Stimulated activated naive B cell treated with anti-CD40 and anti-IgM and Interleukin-4, amounts not matched to agents 10 μg/mL and 1 μg/mL and 100 μg/mL, for 72 hours (primary cell): Measurements from ENCODE around the gene VWA5A.

Experiments
- ATAC-seq, 2 donors: fragments of 150-1000 bp; cut with Tn5 transposase; replicated peaks; 2 replicates each; pipeline ENCODE4 v1.10.0; 2021; ENCODE audit warnings: moderate library complexity in 1 of 2
- DNase-seq: peaks from one replicate; pipeline ENCODE4 v3.0.0; 2021
- H3K27ac Mint-ChIP-seq: one replicate; pipeline ENCODE4 v1.8.0; 2022; ENCODE audit warnings: mild to moderate bottlenecking, mixed read lengths
- H3K27me3 Mint-ChIP-seq, 2 donors: one replicate each; pipeline ENCODE4 v1.8.0; 2022; ENCODE audit warnings: mixed read lengths in 2 of 2
- H3K36me3 Mint-ChIP-seq, 2 donors: one replicate each; pipeline ENCODE4 v1.8.0; 2022; ENCODE audit warnings: mixed read lengths in 2 of 2, mild to moderate bottlenecking in 1 of 2
- H3K4me1 Mint-ChIP-seq, 2 donors: one replicate each; pipeline ENCODE4 v1.8.0; 2022; ENCODE audit warnings: mixed read lengths in 2 of 2, mild to moderate bottlenecking in 1 of 2
- H3K4me3 Mint-ChIP-seq, 2 donors: one replicate each; pipeline ENCODE4 v1.8.0; 2022; ENCODE audit warnings: mild to moderate bottlenecking in 2 of 2, mixed read lengths in 2 of 2, moderate library complexity in 1 of 2
- H3K9me3 Mint-ChIP-seq, 2 donors: one replicate each; pipeline ENCODE4 v1.8.0; 2022; ENCODE audit warnings: mixed read lengths in 2 of 2, mild to moderate bottlenecking in 1 of 2

VWA5A gene

GRCh38 chr11:124114942-124115781 lies at the start of gene VWA5A:
TSS of gene VWA5A (plus strand) at chr11:124115450. CDS start at chr11:124117512, 2,062 bp downstream.
- peaks cover 5 to 20% of the 10 kb centered on the region in 2 donors for H3K4me1 Mint-ChIP-seq
- peaks cover 0 to 4% of the 10 kb centered on the region in 2 donors for H3K36me3 Mint-ChIP-seq
- peak within 1 kb of the TSS; percentile 79 for H3K4me3 Mint-ChIP-seq
- H3K27ac Mint-ChIP-seq: no peak within 1 kb of the TSS
- ATAC-seq (peak; percentile 100), DNase-seq (peak; percentile 61)
- no peaks in the 10 kb centered on the region for H3K9me3 Mint-ChIP-seq
- no peaks in the 10 kb centered on the region for H3K27me3 Mint-ChIP-seq

GRCh38 chr11:124068601-124069110 lies 46.6 kb upstream of the VWA5A start:
- Mint-ChIP-seq H3K36me3 (no peaks in the 10 kb centered on the region), H3K4me1 (peaks cover 12 to 32% of the 10 kb centered on the region in 2 donors), H3K9me3 (peaks cover 0 to 4% of the 10 kb centered on the region in 2 donors), H3K27ac (no peak overlapping the region), H3K27me3 (peaks cover 35 to 46% of the 10 kb centered on the region in 2 donors), H3K4me3 (no peak overlapping the region)
- ATAC-seq (no peak), DNase-seq (no peak)

- peak overlapping the region; percentile 49 to 63 for H3K4me3 Mint-ChIP-seq
Measured at GRCh38 chr11:124069429-124070401, 45.5 kb upstream of the VWA5A start.

GRCh38 chr11:124070915-124071622 lies 44.2 kb upstream of the VWA5A start:
- Mint-ChIP-seq H3K36me3 (no peaks in the 10 kb centered on the region), H3K27me3 (peaks cover 38 to 61% of the 10 kb centered on the region in 2 donors), H3K4me1 (peaks cover 12 to 39% of the 10 kb centered on the region in 2 donors), H3K4me3 (peak overlapping the region; percentile 46 to 65), H3K27ac (peak overlapping the region; percentile 85), H3K9me3 (no peaks in the 10 kb centered on the region)
- ATAC-seq (peak; percentile 93 to 95), DNase-seq (peak; percentile 28)

More at GRCh38 chr11:124069429-124070401, 45.5 kb upstream of the VWA5A start:
- peak overlapping the region; percentile 20 for H3K27ac Mint-ChIP-seq
- DNase-seq: peak; percentile 36
- H3K9me3 Mint-ChIP-seq: no peaks in the 10 kb centered on the region
- ATAC-seq: peak; percentile 77 to 79
- H3K27me3 Mint-ChIP-seq: peaks cover 38 to 49% of the 10 kb centered on the region in 2 donors
- no peaks in the 10 kb centered on the region for H3K36me3 Mint-ChIP-seq
- H3K4me1 Mint-ChIP-seq: peaks cover 12 to 32% of the 10 kb centered on the region in 2 donors

GRCh38 chr11:124071623-124071948 lies 43.7 kb upstream of the VWA5A start:
- ATAC-seq (no peak), DNase-seq (no peak)
- Mint-ChIP-seq H3K27ac (no peak overlapping the region), H3K27me3 (peaks cover 38 to 61% of the 10 kb centered on the region in 2 donors), H3K4me1 (peaks cover 15 to 44% of the 10 kb centered on the region in 2 donors), H3K9me3 (no peaks in the 10 kb centered on the region), H3K4me3 (peak overlapping the region in 1 of 2 donors; percentile 65), H3K36me3 (no peaks in the 10 kb centered on the region)

- Mint-ChIP-seq H3K4me3 (no peak overlapping the region), H3K27me3 (peaks cover 39 to 64% of the 10 kb centered on the region in 2 donors), H3K36me3 (no peaks in the 10 kb centered on the region), H3K4me1 (peaks cover 15 to 47% of the 10 kb centered on the region in 2 donors), H3K27ac (no peak overlapping the region), H3K9me3 (no peaks in the 10 kb centered on the region)
- DNase-seq (no peak), ATAC-seq (no peak)
Measured at GRCh38 chr11:124072147-124072546, 43.1 kb upstream of the VWA5A start.

GRCh38 chr11:124074554-124074953 lies 40.7 kb upstream of the VWA5A start:
- ATAC-seq (no peak), DNase-seq (no peak)
- Mint-ChIP-seq H3K4me1 (peaks cover 11 to 37% of the 10 kb centered on the region in 2 donors), H3K27ac (no peak overlapping the region), H3K4me3 (no peak overlapping the region), H3K27me3 (peaks cover 25 to 49% of the 10 kb centered on the region in 2 donors), H3K36me3 (no peaks in the 10 kb centered on the region), H3K9me3 (no peaks in the 10 kb centered on the region)

- Mint-ChIP-seq H3K27ac (no peak overlapping the region), H3K4me1 (peaks cover 8 to 28% of the 10 kb centered on the region in 2 donors), H3K4me3 (no peak overlapping the region), H3K27me3 (peaks cover 24 to 45% of the 10 kb centered on the region in 2 donors), H3K36me3 (no peaks in the 10 kb centered on the region), H3K9me3 (no peaks in the 10 kb centered on the region)
- no peak for ATAC-seq
- no peak for DNase-seq
Measured at GRCh38 chr11:124075492-124075840, 39.8 kb upstream of the VWA5A start.

GRCh38 chr11:124075841-124076651 lies 39.2 kb upstream of the VWA5A start:
- Mint-ChIP-seq H3K9me3 (no peaks in the 10 kb centered on the region), H3K27ac (peak overlapping the region; percentile 14)

GRCh38 chr11:124077266-124077665 lies 38.0 kb upstream of the VWA5A start:
- Mint-ChIP-seq H3K9me3 (no peaks in the 10 kb centered on the region), H3K36me3 (no peaks in the 10 kb centered on the region), H3K4me3 (no peak overlapping the region), H3K4me1 (peaks cover 3 to 15% of the 10 kb centered on the region in 2 donors), H3K27ac (no peak overlapping the region), H3K27me3 (peaks cover 29 to 51% of the 10 kb centered on the region in 2 donors)
- ATAC-seq: no peak
- no peak for DNase-seq

More at GRCh38 chr11:124075841-124076651, 39.2 kb upstream of the VWA5A start:
- Mint-ChIP-seq H3K4me3 (peak overlapping the region; percentile 68 to 81), H3K36me3 (no peaks in the 10 kb centered on the region), H3K4me1 (peaks cover 6 to 24% of the 10 kb centered on the region in 2 donors), H3K27me3 (peaks cover 25 to 46% of the 10 kb centered on the region in 2 donors)
- ATAC-seq: peak; percentile 70 to 76
- DNase-seq: peak; percentile 25

GRCh38 chr11:124078591-124078990 lies 36.7 kb upstream of the VWA5A start:
- Mint-ChIP-seq H3K9me3 (no peaks in the 10 kb centered on the region), H3K36me3 (no peaks in the 10 kb centered on the region), H3K4me3 (no peak overlapping the region), H3K27ac (no peak overlapping the region), H3K27me3 (peaks cover 24 to 51% of the 10 kb centered on the region in 2 donors), H3K4me1 (peaks cover 3 to 15% of the 10 kb centered on the region in 2 donors)
- DNase-seq (no peak), ATAC-seq (no peak)

- no peaks in the 10 kb centered on the region for H3K36me3 Mint-ChIP-seq
- ATAC-seq (no peak), DNase-seq (no peak)
- H3K9me3 Mint-ChIP-seq: no peaks in the 10 kb centered on the region
- no peak overlapping the region for H3K4me3 Mint-ChIP-seq
- H3K27me3 Mint-ChIP-seq: peaks cover 19 to 51% of the 10 kb centered on the region in 2 donors
- H3K27ac Mint-ChIP-seq: no peak overlapping the region
- peaks cover 3 to 15% of the 10 kb centered on the region in 2 donors for H3K4me1 Mint-ChIP-seq
Measured at GRCh38 chr11:124079631-124080326, 35.5 kb upstream of the VWA5A start.
